GM12874 (cell line): Measurements from ENCODE around the gene STKLD1.

Source experiments
- TF ChIP-seq, protein P1 (sequence below): IDR thresholded peaks from 2 replicates; pipeline ENCODE4 v1.5.1; 2011; ENCODE audit warnings: low read depth, mild to moderate bottlenecking, control low read depth, low read length, moderate library complexity; ENCODE audit not compliant: insufficient read depth

The STKLD1 gene

DNA sequence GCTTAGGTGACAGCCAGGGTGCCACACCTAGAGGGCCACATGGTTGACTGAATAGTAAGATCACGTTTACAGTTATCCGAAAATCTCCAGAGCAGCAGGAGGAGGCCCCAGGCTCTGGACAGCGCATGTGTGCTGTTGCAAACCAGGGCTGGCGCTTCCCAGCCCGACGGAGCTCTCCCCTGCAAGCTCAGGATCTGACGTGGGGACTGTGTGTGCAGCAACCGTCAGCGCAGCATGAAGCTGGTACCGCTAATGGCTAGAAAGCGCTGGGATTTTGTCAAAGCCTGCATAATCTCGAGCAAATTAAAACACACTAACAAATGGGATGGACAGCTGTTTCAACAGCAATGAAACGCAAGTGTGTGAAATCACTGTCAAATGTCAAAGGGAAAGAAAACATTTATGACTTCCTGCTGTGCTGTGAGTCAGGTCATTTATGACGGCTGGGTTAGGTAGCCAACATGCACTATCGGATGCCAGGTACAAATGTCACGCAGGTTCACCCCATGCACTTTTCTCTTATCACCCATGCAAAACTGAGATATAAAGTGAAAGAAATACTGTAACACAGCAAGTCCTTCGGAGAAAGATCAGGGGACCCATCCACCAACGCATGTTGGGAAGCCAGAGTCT is 7.8 kb upstream of the STKLD1 start:
- TF ChIP-seq, protein P1, sequence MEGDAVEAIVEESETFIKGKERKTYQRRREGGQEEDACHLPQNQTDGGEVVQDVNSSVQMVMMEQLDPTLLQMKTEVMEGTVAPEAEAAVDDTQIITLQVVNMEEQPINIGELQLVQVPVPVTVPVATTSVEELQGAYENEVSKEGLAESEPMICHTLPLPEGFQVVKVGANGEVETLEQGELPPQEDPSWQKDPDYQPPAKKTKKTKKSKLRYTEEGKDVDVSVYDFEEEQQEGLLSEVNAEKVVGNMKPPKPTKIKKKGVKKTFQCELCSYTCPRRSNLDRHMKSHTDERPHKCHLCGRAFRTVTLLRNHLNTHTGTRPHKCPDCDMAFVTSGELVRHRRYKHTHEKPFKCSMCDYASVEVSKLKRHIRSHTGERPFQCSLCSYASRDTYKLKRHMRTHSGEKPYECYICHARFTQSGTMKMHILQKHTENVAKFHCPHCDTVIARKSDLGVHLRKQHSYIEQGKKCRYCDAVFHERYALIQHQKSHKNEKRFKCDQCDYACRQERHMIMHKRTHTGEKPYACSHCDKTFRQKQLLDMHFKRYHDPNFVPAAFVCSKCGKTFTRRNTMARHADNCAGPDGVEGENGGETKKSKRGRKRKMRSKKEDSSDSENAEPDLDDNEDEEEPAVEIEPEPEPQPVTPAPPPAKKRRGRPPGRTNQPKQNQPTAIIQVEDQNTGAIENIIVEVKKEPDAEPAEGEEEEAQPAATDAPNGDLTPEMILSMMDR, result no peak

DNA sequence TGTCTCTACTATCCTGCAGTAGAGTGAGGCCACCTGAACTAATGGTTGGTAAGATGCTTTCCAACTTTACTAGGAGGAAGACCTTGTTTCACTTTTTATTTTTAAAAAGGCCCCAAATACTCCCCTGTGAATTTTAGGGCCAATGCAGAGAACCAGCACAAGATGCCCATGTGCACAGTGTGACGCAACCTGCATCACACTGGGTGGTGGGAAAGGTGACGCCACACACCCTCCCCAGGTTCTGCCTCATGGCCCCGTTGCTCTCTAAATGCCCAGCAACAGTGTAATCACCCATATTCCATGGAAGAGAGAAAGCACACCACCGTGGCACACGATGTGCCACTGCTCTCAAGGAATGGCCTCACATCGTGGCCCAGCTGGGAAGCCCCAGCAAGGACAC is 6.7 kb upstream of the STKLD1 start:
- TF ChIP-seq, protein P1, result no peak

- TF ChIP-seq, protein P1, result no peak
Observed at GRCh38 chr9:133369933-133370332, 6.2 kb upstream of the STKLD1 start.

GRCh38 chr9:133370685-133371084 is 5.5 kb upstream of the STKLD1 start:
- TF ChIP-seq, protein P1, result no peak

DNA sequence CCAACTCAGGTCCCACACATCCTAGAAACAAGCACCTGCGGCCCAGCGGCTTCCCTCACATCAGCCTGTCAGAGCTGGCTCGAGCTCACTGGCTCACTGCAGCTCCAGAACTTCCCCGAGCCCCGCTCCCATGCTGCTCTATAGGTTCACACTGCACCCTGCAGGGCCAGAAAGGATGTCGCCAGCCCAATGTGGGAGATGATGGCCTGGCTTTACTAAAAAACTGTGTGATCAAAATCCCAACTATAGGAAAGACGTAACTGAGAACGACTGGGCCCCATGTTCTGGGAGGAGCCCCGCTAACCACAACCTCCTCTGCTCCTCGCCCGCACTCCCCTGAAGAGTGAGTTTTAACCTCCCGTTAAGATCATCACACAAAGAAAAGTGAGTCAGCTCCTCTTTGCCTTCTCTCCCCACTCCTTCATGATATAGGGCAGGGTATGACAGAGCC is 4.9 kb upstream of the STKLD1 start:
- TF ChIP-seq, protein P1, result no peak

- TF ChIP-seq, protein P1, result no peak
Observed at GRCh38 chr9:133372144-133372543, 4.0 kb upstream of the STKLD1 start.

GRCh38 chr9:133374612-133375115 is 1.5 kb upstream of the STKLD1 start:
- TF ChIP-seq, protein P1, result no peak
